CD4-positive, alpha-beta T cell treated with Interferon gamma for 1 hour (primary cell): ENCODE measurements around the gene ANO9.
A peak's percentile ranks its signal among the peaks of the same experiment; 100 is the strongest.
"Not testable (repeated sequence)": the region's sequence is repeated elsewhere in the genome, so short reads cannot be mapped to it uniquely, and the experiment has no call there.

Source experiments
- DNase-seq: peaks from one replicate; pipeline ENCODE4 v3.0.0-alpha.2; 2020

Gene ANO9

GRCh38 chr11:414318-414857 is 27.4 kb downstream of the ANO9 start:
- no peak for DNase-seq

- no peak for DNase-seq
These were observed 28.4 kb downstream of the ANO9 start for GRCh38 chr11:413120-414081.

- no peak for DNase-seq
These were observed 29.1 kb downstream of the ANO9 start for GRCh38 chr11:412641-413119.

- not testable (repeated sequence) for DNase-seq
These were observed 30.3 kb downstream of the ANO9 start for GRCh38 chr11:411520-411919.

- DNase-seq = not testable (repeated sequence)
These were observed 31.1 kb downstream of the ANO9 start for GRCh38 chr11:410711-411110.

GRCh38 chr11:409600-410483 is 32.0 kb downstream of the ANO9 start:
- DNase-seq = no peak

GRCh38 chr11:409008-409599 is 32.7 kb downstream of the ANO9 start:
- DNase-seq = no peak

GRCh38 chr11:408154-409007 is 33.4 kb downstream of the ANO9 start:
- no peak for DNase-seq

- no peak for DNase-seq
These were observed 34.1 kb downstream of the ANO9 start for GRCh38 chr11:407651-408123.

GRCh38 chr11:406796-407650 is 34.8 kb downstream of the ANO9 start:
- DNase-seq = peak; percentile 97

GRCh38 chr11:405954-406795 is 35.6 kb downstream of the ANO9 start:
- DNase-seq = no peak

GRCh38 chr11:405323-405953 is 36.4 kb downstream of the ANO9 start:
- no peak for DNase-seq

- no peak for DNase-seq
These were observed 37.1 kb downstream of the ANO9 start for GRCh38 chr11:404551-405264.

- DNase-seq = no peak
These were observed 37.9 kb downstream of the ANO9 start for GRCh38 chr11:403761-404431.

GRCh38 chr11:403021-403760 is 38.6 kb downstream of the ANO9 start:
- no peak for DNase-seq

- DNase-seq = not testable (repeated sequence)
These were observed 40.6 kb downstream of the ANO9 start for GRCh38 chr11:401196-401595.

- DNase-seq = no peak
These were observed 41.5 kb downstream of the ANO9 start for GRCh38 chr11:400241-400689.
